ENCODE measurements around the gene SMIM20.
"Not testable (repeated sequence)": the region's sequence is repeated elsewhere in the genome, so short reads cannot be mapped to it uniquely, and the experiment has no call there.

The SMIM20 gene

DNA sequence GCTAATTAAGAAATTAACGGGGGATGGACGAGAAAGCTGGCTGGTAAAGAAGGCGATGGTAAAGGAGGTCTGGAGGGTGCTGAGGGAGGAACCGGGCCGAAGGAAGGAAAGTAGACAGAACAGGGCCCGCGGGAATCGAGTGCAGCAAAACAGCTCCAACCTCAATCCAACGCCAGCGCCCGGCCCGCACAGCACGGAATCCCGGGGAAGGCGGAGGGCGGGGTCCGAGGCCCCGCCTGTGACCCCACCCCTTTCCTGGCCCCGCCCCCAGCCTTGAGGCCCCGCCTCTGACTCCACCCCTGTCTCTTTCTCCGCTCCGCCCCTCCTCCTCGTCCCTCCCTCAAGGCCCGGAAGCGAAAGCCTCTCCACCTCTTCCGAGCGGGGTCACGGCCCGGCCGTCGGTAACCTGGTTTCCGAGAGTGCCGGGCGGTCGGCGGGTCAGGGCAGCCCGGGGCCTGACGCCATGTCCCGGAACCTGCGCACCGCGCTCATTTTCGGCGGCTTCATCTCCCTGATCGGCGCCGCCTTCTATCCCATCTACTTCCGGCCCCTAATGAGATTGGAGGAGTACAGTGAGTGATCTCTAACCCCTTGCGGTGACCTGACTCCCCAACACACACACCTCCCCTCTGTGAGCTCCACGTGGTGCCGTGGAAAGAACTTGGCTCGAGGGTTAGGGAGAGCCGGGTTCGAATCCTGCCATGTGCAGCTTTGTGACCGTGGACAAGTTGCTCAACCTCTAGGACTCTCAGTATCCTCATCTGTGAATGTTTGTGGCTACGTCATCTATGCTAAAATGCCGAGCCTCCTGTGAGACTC is at the start of gene SMIM20:
TSS of gene SMIM20 (plus strand) at position 370 of the 819 bp plus-strand sequence. CDS start at position 464, 94 bp downstream.
- peak; percentile 75 to 82 for DNase-seq (ENCODE audit: low read depth in 2 of 2)

GRCh38 chr4:25865586-25865985 is 48.4 kb upstream of the SMIM20 start:
- DNase-seq (ENCODE audit: low read depth in 2 of 2), result no peak

DNA sequence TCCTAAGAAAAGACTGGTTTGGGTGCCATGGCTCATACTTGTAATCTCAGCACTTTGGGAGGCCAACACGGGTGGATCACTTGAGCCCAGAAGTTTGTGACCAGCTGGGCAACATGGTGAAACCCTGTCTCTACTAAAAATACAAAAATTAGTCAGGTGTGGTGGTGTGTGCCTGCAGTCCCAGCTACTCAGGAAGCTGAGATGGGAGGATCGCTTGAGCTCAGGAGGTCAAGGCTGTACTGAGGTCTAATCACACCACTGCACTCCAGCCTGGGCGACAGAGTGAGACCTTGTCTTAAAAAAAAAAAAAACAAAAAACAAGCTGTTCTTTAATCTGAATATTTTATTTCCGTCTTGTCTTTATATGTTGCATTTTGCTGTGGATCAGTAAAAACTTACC is 47.6 kb upstream of the SMIM20 start:
- not testable (repeated sequence) for DNase-seq (ENCODE audit: low read depth in 2 of 2)

- DNase-seq (ENCODE audit: low read depth in 2 of 2), result no peak
Measured at GRCh38 chr4:25867781-25868294, 46.2 kb upstream of the SMIM20 start.

DNA sequence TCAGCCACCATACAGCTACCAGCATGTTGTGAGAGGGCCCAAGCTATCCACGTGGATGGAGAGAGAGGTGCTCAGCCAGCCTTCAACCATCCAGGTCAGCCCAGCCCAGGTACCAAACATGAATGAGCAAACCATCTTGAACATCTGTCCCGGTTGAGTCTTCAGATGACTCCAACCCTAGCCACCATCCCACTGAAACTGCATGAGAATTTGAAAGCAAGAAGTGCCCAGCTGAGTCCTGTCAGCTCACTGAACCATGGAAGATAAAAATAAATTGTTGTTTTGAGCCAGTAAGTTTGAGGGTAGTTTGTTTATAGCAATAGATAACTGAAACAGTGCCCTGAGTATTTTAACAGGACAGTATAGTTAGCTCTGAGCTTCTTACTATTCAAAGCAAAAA is 43.9 kb upstream of the SMIM20 start:
- DNase-seq (ENCODE audit: low read depth in 2 of 2), result no peak

DNA sequence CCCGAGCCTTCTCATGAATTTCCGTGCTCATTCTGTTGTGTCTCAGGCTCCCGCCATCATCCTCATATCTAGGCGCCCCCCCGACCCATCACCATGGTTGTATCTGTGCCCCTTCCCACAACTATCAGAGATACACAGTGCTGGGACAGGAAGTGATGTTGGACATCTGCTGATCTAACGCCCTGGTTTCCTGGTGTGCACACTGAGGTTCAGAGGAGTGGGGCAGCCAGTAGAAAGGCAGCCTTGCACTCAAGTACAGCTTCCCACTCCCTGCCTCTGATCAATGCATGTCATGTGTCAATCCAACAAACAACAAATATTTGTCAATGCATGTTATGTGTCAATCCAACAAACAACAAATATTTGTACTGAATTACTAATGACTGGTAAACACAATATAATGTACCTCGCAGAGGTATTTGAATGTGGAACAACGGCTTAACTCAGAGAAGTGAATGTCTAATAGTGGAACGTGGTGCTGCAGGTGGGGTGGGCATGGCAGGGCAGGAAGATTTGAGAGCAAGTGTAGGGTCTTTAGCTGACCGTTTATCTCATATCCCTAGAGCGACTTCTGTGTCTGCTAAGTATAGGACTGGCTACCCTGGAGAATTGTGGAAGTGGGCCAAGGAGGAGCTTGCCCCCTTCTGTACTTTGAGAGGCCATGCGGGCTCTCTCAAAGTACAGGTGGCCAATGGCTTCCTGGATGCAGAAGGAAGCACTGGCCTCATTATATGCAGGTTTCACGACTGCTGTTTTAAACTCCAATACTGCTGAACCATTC is 41.0 kb upstream of the SMIM20 start:
- DNase-seq (ENCODE audit: low read depth in 2 of 2), result no peak

DNA sequence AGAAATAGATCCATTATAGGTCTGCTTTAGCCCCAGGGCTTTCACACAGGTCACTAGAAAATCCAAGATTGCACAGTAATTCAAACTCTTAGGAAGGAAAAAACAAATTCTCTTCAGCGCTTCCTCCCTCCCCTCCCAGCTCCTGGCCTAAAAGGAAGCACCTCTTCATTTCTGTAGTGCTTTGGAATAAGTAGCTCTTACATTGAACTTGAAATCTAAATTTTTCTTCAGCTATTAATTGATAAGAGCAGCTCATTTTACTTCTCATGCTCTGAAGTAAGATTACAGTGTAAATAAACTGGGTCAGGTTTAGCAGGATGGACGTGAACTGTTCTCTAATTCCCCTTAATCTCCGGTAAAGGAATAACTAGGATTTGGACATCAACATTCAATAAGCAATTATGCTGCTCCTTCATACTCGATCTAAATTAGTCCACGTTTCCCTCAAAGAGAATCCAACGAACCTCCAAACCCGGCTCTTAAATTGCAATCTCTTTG is 40.3 kb upstream of the SMIM20 start:
- no peak for DNase-seq (ENCODE audit: low read depth in 2 of 2)

GRCh38 chr4:25874655-25875054 is 39.4 kb upstream of the SMIM20 start:
- DNase-seq (ENCODE audit: low read depth in 2 of 2), result no peak

- no peak for DNase-seq (ENCODE audit: low read depth in 2 of 2)
Measured at GRCh38 chr4:25875281-25875745, 38.7 kb upstream of the SMIM20 start.

- DNase-seq (ENCODE audit: low read depth in 2 of 2), result no peak
Measured at GRCh38 chr4:25878676-25879075, 35.3 kb upstream of the SMIM20 start.

GRCh38 chr4:25879091-25879584 is 34.9 kb upstream of the SMIM20 start:
- no peak for DNase-seq (ENCODE audit: low read depth in 2 of 2)

- no peak for DNase-seq (ENCODE audit: low read depth in 2 of 2)
Measured at GRCh38 chr4:25879587-25879986, 34.4 kb upstream of the SMIM20 start.

DNA sequence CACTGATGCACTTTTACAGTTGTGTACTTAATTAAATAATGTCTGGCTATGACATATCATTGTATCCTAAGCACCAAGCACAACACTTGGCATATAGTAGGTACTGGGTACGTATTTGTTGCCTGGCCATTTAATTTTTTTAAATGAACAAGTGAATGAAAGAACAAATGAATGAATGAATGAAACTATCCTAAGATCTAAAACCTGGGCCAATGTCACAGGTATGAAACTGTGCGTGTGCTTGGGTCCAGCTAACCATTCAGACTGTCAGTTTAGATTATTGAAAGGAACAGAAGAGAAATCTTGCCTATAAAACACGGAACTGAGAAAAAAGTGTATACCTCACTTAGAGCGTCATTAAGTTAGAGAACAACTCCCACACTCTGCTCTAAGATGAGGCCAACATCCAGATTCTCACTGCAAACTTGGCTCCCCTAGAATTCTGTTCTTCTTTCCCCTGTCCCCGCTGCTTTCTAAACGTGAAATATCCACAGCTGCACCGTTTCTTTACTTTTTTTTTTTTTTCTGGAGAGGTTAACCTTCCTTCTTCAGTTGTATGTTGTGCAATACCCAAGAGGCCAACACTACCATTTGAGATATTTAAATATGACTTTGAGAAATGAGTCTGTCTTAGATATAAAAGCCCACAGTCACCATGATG is 33.9 kb upstream of the SMIM20 start:
- no peak for DNase-seq (ENCODE audit: low read depth in 2 of 2)

DNA sequence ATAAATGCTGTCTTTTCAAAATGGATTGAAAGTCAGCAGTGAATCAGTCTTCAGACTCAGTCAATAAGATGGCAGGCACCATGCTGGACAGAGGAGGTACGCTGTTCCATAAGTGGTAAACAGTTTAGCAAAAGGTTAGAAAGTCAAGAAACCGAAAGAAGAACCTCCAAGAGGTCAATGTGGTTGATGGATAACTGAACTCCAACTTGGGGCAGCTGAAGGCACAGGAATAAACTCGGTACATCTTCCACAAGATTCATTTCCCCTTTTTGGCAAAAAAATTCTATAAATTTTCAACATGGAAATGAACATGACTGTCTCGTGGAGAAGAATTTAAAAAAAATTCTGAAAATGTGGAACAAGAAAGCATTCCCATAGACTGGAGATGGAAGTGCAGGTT is 32.8 kb upstream of the SMIM20 start:
- DNase-seq (ENCODE audit: low read depth in 2 of 2), result no peak

DNA sequence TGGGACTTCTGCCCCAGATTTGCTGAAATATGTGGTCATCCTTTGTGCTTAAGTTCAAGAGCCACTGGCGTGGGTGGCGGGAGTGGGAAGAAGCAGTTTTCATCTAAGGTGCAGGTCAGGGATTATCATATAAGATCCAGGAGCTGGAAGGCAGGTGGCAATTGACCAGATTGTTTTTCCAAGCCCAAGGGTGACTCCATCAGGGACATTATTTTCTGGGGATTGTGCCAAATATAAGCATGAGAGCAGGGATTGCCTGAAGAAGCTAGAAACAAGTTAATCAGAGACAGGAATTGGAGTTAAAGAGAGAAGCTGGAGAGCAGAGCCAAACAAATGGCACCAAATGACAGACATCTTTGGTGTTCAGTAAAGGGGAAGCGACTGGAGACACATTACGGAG is 31.8 kb upstream of the SMIM20 start:
- no peak for DNase-seq (ENCODE audit: low read depth in 2 of 2)

- DNase-seq (ENCODE audit: low read depth in 2 of 2), result no peak
Measured at GRCh38 chr4:25883565-25883964, 30.5 kb upstream of the SMIM20 start.

GRCh38 chr4:25884031-25884782 is 29.8 kb upstream of the SMIM20 start:
- no peak for DNase-seq (ENCODE audit: low read depth in 2 of 2)

DNA sequence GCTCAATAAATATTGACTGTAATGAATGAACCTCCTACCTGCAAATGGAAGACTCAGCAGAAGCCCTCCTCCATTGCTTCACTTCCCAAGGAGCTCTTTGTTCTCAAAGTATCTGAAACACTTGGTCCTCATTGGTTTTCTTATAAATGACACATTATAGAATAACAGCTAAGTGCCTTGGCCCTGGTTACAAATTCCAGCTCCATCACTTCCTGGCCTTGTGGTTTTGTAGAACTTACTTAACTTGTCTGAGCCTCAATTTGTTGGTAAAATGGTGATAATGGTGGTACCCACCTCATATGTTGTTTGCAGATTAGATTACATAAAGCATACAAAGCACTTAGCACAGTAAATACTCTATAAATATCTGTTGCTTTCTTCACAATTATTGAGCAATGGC is 25.2 kb upstream of the SMIM20 start:
- DNase-seq (ENCODE audit: low read depth in 2 of 2), result no peak

DNA sequence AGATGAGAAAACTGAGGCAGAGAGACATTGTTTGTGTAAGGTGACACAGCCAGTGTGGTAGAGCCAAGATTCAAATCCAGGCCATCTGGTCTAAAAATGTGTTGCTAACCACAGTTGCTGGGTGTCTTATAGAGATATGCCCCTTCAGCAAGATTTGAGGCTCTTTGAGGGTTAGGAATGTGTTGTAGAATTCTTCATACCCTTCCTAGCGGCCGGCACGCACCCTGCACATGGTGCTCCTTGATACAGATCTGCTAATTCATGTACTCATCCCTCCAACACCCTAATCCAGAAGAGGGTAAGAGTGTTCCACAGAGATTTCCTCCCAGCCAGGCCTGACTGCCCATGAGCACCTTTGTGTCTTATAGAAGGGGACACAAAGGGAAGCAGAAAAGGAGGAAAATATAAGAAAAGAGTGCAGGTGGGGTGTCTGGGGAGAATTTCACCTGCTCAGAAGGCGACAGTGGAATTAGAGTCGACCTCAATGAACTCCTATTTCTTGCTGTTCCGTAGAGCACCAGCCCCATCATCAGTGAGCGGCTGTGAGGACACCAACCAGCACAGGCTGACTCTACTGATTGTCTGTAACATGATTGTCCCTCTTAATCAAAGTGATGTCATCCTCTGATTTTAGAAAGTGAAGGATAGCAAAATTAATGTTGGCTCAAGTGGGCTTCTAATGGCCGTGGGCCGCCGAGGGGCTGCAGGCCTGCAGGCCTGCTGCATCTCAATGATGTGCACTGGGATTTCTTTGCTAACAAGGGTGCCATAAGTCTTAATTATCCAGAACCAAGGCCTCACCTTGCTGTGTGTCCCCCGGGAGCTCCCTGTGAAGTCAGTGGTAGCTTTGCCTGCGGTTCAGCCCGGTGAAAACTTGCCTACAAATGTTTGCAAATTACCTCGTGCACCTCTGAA is 24.2 kb upstream of the SMIM20 start:
- no peak for DNase-seq (ENCODE audit: low read depth in 2 of 2)

Data from stimulated activated CD4-positive, alpha-beta T cell treated with anti-CD3 and anti-CD28 coated beads, Interleukin-12 subunit alpha, Interleukin-12 subunit beta, amount 100 ng/mL, for 24 hours (primary cell).